Measurements from ENCODE around the gene SYCP2L. TPM values are rescaled to one million over a fixed set of nuclear protein-coding genes. Genes with fewer than 3 reads are reported as not detected.
"Not testable (repeated sequence)": the region's sequence is repeated elsewhere in the genome, so short reads cannot be mapped to it uniquely, and the experiment has no call there.

The SYCP2L gene
- total RNA-seq, 1 donor from 2014 or later, result 2.6 TPM

GRCh38 chr6:10877871-10878270 lies 9.0 kb upstream of the SYCP2L start:
- Mint-ChIP-seq H3K27me3 (ENCODE audit: low read depth) (peaks cover 29% of the 10 kb centered on the region), H3K9me3 (ENCODE audit: low read depth) (no peaks in the 10 kb centered on the region), H3K4me1 (ENCODE audit: low read depth) (peaks cover 8% of the 10 kb centered on the region), H3K36me3 (ENCODE audit: low read depth) (no peaks in the 10 kb centered on the region), H3K27ac (ENCODE audit: unreplicated experiment) (no peak overlapping the region), H3K4me3 (ENCODE audit: unreplicated experiment) (no peak overlapping the region)
- no peak for DNase-seq (ENCODE audit: low spot score)
- TF ChIP-seq, protein P1, sequence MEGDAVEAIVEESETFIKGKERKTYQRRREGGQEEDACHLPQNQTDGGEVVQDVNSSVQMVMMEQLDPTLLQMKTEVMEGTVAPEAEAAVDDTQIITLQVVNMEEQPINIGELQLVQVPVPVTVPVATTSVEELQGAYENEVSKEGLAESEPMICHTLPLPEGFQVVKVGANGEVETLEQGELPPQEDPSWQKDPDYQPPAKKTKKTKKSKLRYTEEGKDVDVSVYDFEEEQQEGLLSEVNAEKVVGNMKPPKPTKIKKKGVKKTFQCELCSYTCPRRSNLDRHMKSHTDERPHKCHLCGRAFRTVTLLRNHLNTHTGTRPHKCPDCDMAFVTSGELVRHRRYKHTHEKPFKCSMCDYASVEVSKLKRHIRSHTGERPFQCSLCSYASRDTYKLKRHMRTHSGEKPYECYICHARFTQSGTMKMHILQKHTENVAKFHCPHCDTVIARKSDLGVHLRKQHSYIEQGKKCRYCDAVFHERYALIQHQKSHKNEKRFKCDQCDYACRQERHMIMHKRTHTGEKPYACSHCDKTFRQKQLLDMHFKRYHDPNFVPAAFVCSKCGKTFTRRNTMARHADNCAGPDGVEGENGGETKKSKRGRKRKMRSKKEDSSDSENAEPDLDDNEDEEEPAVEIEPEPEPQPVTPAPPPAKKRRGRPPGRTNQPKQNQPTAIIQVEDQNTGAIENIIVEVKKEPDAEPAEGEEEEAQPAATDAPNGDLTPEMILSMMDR (IDR thresholded peaks at IDR 0.05), result no peak

DNA sequence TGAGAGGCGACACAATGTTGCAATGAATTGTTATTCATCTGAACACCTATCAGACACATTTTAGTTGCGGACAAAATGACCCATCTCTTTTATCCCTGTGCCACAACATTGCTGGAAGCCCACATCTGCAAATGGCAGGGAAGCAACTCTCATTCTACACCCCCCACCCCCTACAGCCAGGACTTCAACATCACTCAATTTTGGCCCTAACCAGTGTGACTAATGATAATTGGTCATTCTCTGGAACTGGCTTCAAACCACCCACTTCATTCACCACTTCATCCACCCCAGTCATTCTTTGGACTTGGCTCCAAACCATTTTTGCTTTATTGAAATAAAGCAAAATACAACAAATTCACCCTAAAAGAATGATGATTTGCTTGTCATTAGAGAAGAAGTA lies 6.5 kb upstream of the SYCP2L start:
- DNase-seq (ENCODE audit: low spot score), result no peak
- Mint-ChIP-seq H3K36me3 (ENCODE audit: low read depth) (no peaks in the 10 kb centered on the region), H3K4me1 (ENCODE audit: low read depth) (peaks cover 8% of the 10 kb centered on the region), H3K9me3 (ENCODE audit: low read depth) (no peaks in the 10 kb centered on the region), H3K27me3 (ENCODE audit: low read depth) (peaks cover 32% of the 10 kb centered on the region), H3K27ac (ENCODE audit: unreplicated experiment) (no peak overlapping the region), H3K4me3 (ENCODE audit: unreplicated experiment) (no peak overlapping the region)
- TF ChIP-seq, protein P1 (IDR thresholded peaks at IDR 0.05), result no peak

- H3K9me3 Mint-ChIP-seq (ENCODE audit: low read depth); DNase-seq (ENCODE audit: low spot score); H3K36me3 Mint-ChIP-seq (ENCODE audit: low read depth); H3K27ac Mint-ChIP-seq (ENCODE audit: unreplicated experiment); H3K4me3 Mint-ChIP-seq (ENCODE audit: unreplicated experiment): not testable (repeated sequence)
- peaks cover 10% of the 10 kb centered on the region for H3K4me1 Mint-ChIP-seq (ENCODE audit: low read depth)
- peaks cover 40% of the 10 kb centered on the region for H3K27me3 Mint-ChIP-seq (ENCODE audit: low read depth)
Observed at GRCh38 chr6:10882253-10882630, 4.6 kb upstream of the SYCP2L start.

- no peak for DNase-seq (ENCODE audit: low spot score)
- TF ChIP-seq, protein P1 (IDR thresholded peaks at IDR 0.05), result no peak
- Mint-ChIP-seq H3K27me3 (ENCODE audit: low read depth) (peaks cover 40% of the 10 kb centered on the region), H3K27ac (ENCODE audit: unreplicated experiment) (no peak overlapping the region), H3K36me3 (ENCODE audit: low read depth) (no peaks in the 10 kb centered on the region), H3K9me3 (ENCODE audit: low read depth) (no peaks in the 10 kb centered on the region), H3K4me1 (ENCODE audit: low read depth) (peaks cover 13% of the 10 kb centered on the region), H3K4me3 (ENCODE audit: unreplicated experiment) (peak overlapping the region; percentile 52)
Observed at GRCh38 chr6:10882657-10883171, 4.1 kb upstream of the SYCP2L start.

GRCh38 chr6:10883312-10884244 lies 3.3 kb upstream of the SYCP2L start:
- Mint-ChIP-seq H3K27me3 (ENCODE audit: low read depth) (peaks cover 40% of the 10 kb centered on the region), H3K9me3 (ENCODE audit: low read depth) (no peaks in the 10 kb centered on the region), H3K36me3 (ENCODE audit: low read depth) (no peaks in the 10 kb centered on the region), H3K4me3 (ENCODE audit: unreplicated experiment) (no peak overlapping the region), H3K4me1 (ENCODE audit: low read depth) (peaks cover 17% of the 10 kb centered on the region), H3K27ac (ENCODE audit: unreplicated experiment) (no peak overlapping the region)
- TF ChIP-seq, protein P1 (IDR thresholded peaks at IDR 0.05), result no peak
- no peak for DNase-seq (ENCODE audit: low spot score)

All from chondrocyte (in vitro differentiated cells).